Type B pancreatic cell (in vitro differentiated cells): ENCODE measurements around the gene SGK1. TPM values are rescaled to one million over a fixed set of nuclear protein-coding genes. Genes with fewer than 3 reads are reported as not detected.

Experiments
- DNase-seq: peaks from one replicate; pipeline ENCODE4 v3.0.0; 2021; ENCODE audit warnings: mixed read lengths; ENCODE audit not compliant: unreplicated experiment; ENCODE audit errors: extremely low spot score
- H3K27ac Mint-ChIP-seq: 2 replicates; pipeline ENCODE4 v1.8.0; 2021; ENCODE audit warnings: mild to moderate bottlenecking, mixed read lengths
- H3K27me3 Mint-ChIP-seq: 2 replicates; pipeline ENCODE4 v1.8.0; 2021; ENCODE audit warnings: mixed read lengths
- H3K36me3 Mint-ChIP-seq: 2 replicates; pipeline ENCODE4 v1.8.0; 2021; ENCODE audit warnings: mixed read lengths
- H3K4me1 Mint-ChIP-seq: one replicate; pipeline ENCODE4 v1.8.0; 2021; ENCODE audit warnings: mixed read lengths; ENCODE audit not compliant: unreplicated experiment
- H3K4me3 Mint-ChIP-seq: 2 replicates; pipeline ENCODE4 v1.8.0; 2021; ENCODE audit warnings: mild to moderate bottlenecking, mixed read lengths
- H3K9me3 Mint-ChIP-seq: 2 replicates; pipeline ENCODE4 v1.8.0; 2021; ENCODE audit warnings: mixed read lengths
- total RNA-seq: library from RNA; stranded (reverse); gene quantifications from 2 replicates; pipeline ENCODE4 v1.2.1, GENCODE V29; 2021; ENCODE audit warnings: low replicate concordance
- TF ChIP-seq, protein P1 (sequence below): fragments of 200-600 bp; sonication (generic); conservative IDR thresholded peaks from 2 replicates; pipeline ENCODE4 v1.5.0; 2021; ENCODE audit warnings: antibody characterized with exemption, mild to moderate bottlenecking

Gene SGK1
- total RNA-seq, 1 donor from 2014 or later = 52.6 TPM

GRCh38 chr6:134296762-134297161, 21.1 kb downstream of the SGK1 start:
- H3K9me3 Mint-ChIP-seq = no peaks in the 10 kb centered on the region
- TF ChIP-seq, protein P1, sequence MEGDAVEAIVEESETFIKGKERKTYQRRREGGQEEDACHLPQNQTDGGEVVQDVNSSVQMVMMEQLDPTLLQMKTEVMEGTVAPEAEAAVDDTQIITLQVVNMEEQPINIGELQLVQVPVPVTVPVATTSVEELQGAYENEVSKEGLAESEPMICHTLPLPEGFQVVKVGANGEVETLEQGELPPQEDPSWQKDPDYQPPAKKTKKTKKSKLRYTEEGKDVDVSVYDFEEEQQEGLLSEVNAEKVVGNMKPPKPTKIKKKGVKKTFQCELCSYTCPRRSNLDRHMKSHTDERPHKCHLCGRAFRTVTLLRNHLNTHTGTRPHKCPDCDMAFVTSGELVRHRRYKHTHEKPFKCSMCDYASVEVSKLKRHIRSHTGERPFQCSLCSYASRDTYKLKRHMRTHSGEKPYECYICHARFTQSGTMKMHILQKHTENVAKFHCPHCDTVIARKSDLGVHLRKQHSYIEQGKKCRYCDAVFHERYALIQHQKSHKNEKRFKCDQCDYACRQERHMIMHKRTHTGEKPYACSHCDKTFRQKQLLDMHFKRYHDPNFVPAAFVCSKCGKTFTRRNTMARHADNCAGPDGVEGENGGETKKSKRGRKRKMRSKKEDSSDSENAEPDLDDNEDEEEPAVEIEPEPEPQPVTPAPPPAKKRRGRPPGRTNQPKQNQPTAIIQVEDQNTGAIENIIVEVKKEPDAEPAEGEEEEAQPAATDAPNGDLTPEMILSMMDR = no peak
- H3K4me3 Mint-ChIP-seq = no peak overlapping the region
- H3K4me1 Mint-ChIP-seq = peaks cover 20% of the 10 kb centered on the region
- H3K27me3 Mint-ChIP-seq = peaks cover 41% of the 10 kb centered on the region
- peak; percentile 49 for DNase-seq
- H3K27ac Mint-ChIP-seq = no peak overlapping the region
- peaks cover 3% of the 10 kb centered on the region for H3K36me3 Mint-ChIP-seq

DNA sequence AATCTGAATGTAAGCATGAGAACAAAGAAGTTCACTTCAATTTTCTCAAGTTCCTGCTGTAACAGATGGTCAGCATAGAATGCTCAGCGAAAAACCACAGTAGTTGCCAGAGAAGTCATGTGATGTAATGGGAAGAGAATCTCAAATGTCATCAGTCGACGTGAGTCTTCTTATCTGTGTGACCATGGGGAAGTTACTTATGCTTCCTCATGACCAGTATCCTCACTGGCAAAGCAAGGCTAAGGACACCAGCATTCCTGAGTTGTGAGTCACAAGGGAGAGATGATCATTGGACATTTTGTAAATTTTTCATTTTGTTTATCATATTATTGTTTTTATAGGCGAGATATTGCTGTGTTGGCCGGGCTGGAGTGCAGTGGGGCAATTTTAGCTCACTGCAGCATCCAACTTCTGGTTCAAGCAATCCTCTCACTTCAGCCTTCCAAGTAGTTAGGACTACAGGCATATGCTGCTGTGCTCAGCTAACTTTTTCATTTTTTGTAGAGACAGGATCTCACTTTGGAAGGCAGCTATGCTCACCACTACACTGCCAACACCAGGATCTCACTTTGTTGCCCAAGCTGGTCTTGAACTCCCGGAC, 21.9 kb downstream of the SGK1 start:
- H3K9me3 Mint-ChIP-seq = no peaks in the 10 kb centered on the region
- TF ChIP-seq, protein P1 = no peak
- H3K4me3 Mint-ChIP-seq = no peak overlapping the region
- H3K36me3 Mint-ChIP-seq = peaks cover 3% of the 10 kb centered on the region
- peaks cover 40% of the 10 kb centered on the region for H3K27me3 Mint-ChIP-seq
- peaks cover 20% of the 10 kb centered on the region for H3K4me1 Mint-ChIP-seq
- H3K27ac Mint-ChIP-seq = peak overlapping the region; percentile 32
- no peak for DNase-seq

GRCh38 chr6:134293659-134294161, 24.2 kb downstream of the SGK1 start:
- no peaks in the 10 kb centered on the region for H3K9me3 Mint-ChIP-seq
- H3K4me1 Mint-ChIP-seq = peaks cover 20% of the 10 kb centered on the region
- H3K27me3 Mint-ChIP-seq = peaks cover 28% of the 10 kb centered on the region
- TF ChIP-seq, protein P1 = no peak
- H3K4me3 Mint-ChIP-seq = no peak overlapping the region
- H3K27ac Mint-ChIP-seq = no peak overlapping the region
- peaks cover 3% of the 10 kb centered on the region for H3K36me3 Mint-ChIP-seq
- DNase-seq = no peak

DNA sequence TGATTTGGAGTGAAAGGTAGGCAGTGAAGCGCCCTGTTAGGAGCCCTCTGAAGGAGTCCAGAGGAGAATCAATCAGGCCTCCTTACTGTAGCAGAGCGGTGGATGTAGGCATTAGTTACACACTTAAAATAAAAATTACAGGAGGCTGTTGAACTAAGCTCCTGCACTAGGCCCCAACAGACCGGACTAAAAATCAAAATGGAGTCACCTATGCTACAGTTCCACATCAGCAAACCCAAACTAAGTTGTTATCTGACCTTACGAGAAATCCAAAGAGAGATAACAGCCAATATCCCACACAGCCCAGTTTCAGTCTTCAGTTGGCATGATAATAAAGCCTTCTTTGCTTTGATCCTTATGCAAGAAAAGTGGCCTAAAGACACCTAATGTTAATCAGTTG, 26.8 kb downstream of the SGK1 start:
- Mint-ChIP-seq H3K9me3 (no peaks in the 10 kb centered on the region), H3K36me3 (no peaks in the 10 kb centered on the region), H3K27me3 (peaks cover 20% of the 10 kb centered on the region), H3K4me3 (no peak overlapping the region), H3K27ac (no peak overlapping the region), H3K4me1 (peaks cover 24% of the 10 kb centered on the region)
- TF ChIP-seq, protein P1 = no peak
- no peak for DNase-seq

- peaks cover 14% of the 10 kb centered on the region for H3K27me3 Mint-ChIP-seq
- no peak overlapping the region for H3K4me3 Mint-ChIP-seq
- no peaks in the 10 kb centered on the region for H3K36me3 Mint-ChIP-seq
- TF ChIP-seq, protein P1 = no peak
- H3K4me1 Mint-ChIP-seq = peaks cover 18% of the 10 kb centered on the region
- DNase-seq = no peak
- no peak overlapping the region for H3K27ac Mint-ChIP-seq
- peaks cover 4% of the 10 kb centered on the region for H3K9me3 Mint-ChIP-seq
Observed at GRCh38 chr6:134289204-134289575, 28.7 kb downstream of the SGK1 start.
